Measurements from ENCODE around the gene NUP160.

- TF ChIP-seq CTCF (IDR thresholded peaks at IDR 0.05) (no peak), POLR2A (IDR thresholded peaks at IDR 0.05) (no peak)
Measured at GRCh38 chr11:47788181-47788580, 60.0 kb downstream of the NUP160 start.

Data from thyroid gland (tissue), 4 donors.